Limb (tissue), 2 donors: Measurements from ENCODE around the gene TMSB10.

ENCODE experiments used
- DNase-seq, 2 donors: peaks; one replicate each; pipeline ENCODE4 v3.0.0-alpha.2; 2016; ENCODE audit errors: extremely low spot score in 2 of 2

TMSB10 gene

DNA sequence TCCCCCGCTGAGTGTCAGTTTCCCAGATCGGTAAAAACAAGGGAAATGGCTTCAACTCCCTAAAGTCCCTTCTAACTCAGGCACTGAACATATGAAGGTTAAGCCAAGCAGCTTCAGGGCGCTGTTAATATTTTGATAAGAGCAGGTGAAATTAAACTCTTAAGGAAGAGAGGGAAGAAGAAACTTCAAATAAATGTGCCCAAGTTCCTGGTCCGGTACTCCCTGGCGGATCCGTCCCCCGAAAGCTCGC, 25.1 kb upstream of the TMSB10 start:
- no peak for DNase-seq

DNA sequence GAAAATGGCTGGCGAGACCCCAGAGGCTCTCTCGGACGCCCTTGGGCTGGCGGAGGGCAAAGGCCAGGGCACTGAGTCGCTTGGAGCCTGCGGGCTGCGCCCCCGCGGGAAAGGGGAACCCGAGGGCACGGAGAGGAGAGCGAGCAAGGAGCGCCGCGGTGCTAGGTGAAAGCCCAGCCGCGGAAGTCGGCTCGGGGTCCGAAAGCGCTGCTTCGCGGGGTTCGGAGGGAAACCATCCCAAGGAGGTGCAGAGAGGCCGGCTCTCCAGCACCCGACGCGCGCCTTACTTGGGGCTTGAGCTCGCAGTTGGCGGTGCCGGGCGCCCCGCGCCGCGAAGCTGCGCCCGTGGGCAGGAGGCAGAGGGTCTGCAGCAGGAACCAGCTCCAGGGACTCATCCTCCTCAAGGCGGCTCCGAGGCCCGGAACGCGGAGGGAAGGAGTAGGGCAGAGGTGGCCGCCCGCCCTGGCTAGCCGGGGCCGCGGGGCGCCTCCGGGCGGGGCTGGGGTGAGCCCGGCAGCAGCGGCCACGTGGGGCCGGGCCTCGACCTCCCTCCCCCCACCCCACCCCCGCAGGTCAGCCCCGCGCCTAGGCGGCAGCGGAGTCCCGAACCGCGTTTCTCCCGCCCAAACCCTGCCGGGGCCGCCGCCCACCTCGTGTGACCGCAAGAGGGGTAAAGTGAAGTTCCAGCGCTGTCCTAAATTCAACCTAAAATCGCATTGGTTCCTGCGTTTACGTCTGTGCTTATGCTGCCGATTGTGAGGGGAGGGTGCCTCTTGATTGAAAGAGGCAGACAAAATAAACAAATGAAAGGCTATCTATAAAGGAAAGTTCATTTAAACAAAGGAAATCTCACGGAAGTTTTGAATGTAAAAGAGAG, 24.6 kb upstream of the TMSB10 start, which contains the start of gene TRABD2A:
Gene TRABD2A (minus strand): TSS at position 440 of the 877 bp plus-strand sequence. CDS start 45 bp downstream, at position 395.
- peak in 1 of 2 donors; percentile 52 for DNase-seq

DNA sequence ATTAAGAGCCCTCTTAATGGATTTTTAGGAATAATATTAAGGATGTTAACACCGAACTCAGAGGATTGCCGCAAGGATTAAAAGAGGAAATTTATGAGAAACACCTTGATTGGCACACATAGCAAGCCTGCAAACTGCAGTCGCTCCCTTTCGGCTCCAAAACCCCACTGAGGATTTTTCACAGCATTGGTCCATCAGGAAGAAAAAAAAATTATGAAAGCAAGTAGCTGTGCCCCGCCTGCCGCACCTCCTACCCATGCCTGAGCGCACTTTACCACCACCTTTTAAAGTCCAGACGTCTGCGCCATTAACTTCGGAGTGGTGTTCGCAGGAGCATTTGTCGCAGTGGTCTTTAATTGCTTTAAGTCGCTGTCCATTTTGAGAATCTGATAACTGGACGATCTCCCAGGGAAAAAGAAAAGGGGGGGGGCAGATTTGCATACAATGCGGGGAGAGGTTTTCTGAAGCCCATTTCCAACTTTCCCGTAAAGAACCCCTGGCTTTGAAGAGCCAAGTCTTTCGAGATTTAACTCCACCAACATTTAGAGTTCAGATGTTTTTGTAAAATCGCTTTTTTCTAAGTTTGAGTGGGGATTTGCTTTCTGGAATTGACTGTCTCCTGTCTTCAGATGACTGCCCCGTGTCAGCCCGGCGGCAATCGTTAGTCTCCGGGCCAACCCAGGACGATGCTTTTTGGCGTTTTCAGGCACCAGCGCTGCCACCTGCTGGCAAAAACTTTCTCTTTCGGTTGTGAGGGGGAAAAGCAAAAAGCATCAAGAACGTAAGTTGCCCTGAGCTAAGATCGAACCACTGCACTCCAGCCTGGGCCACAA, 23.7 kb upstream of the TMSB10 start:
- peak; percentile 71 to 83 for DNase-seq

DNA sequence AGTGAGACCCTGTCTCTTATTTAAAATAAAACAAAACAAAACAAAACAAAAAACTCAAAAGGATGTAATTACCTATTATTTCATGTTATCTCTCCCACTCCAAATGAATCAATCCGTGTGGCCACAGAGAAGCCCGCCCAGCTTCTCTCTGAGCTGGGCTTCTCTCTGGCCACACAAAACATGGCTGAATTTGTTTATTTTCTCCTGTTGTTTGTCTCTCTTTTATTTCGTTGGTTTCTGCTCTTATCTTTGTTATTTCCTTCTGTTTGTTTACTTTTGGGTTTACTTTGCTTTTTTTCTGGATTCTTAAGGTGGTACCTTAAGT, 23.1 kb upstream of the TMSB10 start:
- no peak for DNase-seq

DNA sequence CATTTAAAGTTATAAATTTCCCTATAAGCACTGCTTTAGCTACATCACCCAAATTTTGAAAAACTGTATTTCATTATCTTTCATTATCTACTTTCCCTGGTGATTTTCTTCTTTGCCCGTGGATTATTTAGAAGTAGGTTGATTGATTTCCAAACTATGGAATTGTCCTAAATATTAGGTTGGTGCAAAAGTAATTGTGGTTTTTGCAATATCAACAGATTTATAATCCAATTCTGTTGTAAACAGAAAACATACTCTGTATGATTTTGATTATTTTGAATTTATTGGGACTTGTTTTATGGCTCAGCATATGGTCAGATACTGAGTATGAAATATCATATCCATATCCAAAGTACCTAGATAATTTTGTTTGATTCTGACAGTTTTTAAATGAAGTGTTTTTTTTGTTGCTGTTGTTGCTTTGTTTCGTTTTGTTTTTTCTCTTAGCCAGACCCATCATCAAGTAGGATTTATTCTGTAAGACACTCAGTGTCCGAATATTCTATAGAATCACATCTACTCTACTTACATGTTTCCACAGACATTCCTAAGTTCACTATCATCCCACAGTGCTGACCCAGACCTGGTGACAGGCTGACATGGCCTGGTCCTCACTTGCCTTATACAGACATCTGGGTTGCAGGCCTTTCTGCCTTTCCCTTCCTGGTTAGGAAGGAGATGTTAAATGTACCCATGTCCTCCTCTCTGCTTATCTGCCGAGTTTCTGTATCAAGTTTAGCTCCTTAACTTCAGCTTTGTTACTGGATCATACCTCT, 22.5 kb upstream of the TMSB10 start:
- DNase-seq = no peak

DNA sequence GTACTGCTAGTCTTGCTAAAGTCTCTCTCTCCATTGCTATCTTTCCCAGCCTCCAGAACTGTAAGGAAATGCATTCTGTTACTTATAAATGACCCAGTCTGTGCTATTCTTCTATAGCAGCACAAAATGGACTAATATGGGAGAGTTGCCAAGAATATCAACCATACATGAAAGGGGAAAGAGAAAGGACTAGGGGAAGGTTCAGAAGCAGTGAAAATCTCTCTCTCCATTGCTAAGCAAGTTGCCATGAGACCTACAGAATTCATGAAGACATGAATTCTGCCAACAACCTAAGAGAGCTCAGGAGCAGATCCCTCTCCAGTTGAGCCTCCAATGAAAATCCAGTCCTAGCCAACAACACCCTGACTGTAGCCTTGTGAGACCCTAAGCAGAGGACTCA, 21.0 kb upstream of the TMSB10 start:
- no peak for DNase-seq

DNA sequence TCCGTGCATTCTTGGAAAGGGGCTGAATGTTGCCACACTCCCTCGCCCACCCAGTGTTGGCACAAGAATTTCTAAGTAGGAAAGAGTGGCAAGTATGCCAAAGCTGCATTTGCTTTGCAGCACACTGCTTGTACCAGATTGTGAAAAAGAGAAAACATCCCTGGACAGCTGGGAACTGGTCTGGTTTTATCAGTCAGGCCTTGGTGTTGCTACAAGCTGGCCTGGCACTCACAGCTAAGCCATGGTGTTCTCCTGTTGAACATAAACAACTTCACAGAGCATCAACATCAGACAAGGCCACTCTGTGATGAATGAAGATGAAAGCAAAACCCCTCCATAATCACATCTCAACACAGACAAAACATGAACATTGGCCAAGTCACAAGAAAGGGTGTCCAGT, 20.3 kb upstream of the TMSB10 start:
- DNase-seq = no peak

DNA sequence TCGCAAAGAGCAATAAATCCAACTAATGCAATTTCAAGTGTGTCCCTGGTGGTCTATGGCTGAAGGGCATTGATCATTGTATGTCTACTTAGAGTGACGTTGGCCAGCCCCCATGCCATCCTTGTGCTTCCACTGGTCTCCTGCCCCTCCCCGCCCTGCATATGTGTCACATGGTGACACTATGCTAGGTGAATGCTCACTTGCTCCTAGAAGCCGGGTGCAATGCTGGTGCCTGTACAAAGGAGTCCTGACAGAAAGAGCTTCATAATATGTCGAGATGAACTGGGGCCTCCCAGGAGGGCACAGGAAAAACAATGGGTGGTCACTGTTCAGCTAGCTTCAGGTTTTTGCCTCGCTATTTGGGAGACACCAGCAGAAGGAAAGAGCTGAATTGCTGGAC, 18.7 kb upstream of the TMSB10 start:
- peak in 1 of 2 donors; percentile 14 for DNase-seq

DNA sequence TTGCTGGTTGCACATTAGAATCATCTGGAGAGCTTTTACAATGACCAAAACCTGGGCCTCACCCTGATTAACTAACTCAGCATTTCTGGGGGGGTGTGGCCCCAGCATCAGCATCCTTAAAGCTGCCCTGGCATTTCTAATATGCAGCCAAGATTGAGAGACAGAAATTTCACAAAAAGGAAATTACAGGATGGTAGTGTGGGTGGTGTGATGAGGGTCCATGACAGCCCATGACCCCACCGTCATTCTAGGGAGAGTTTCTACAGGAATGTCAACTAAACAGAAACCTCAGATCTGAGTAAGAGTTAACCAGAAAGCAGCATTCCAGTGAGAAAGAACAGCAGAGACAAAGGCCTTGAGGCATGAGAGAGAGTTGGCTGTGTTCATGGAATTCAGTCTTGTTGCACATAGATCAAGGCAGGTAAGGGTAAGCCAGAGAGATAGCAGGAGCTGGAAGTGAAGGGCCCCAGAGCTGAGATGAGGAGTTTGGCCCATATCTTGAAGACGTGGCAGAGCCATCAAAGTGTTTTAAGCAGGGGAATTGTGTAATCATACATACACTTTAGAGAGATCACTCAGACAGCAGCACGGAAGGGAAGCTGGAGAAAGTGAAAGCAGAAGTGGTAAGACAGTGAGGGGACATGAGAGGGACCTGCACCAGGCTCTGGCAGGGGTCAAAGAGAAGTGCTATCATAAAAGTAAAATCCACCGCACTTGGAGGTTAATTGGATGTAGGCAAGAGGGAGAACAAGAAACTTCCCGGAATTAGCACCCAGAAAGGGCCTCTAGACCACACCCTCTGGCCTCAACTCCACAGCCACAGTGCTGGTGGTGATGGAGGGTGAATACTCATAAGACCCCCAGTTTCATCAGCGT, 16.8 kb upstream of the TMSB10 start:
- DNase-seq = peak in 1 of 2 donors; percentile 18

DNA sequence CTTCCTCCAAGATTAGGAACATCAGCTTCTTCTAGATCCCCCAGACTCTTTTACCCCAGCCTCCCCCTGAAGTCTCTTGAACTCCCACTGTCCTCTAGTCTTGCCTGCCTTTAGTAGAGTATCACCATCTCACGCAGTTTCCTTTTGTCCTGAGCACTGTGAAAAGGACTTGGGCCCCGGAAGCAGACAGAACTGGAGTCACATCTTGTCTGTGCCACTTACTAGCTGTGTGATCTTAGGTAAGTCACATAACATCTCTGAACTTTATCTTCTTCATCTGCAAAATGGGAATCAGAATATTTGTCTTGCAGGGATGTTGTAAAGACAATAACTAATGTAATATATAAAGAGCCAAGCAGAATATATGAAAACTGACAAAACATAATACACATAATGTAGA, 16.1 kb upstream of the TMSB10 start:
- no peak for DNase-seq

DNA sequence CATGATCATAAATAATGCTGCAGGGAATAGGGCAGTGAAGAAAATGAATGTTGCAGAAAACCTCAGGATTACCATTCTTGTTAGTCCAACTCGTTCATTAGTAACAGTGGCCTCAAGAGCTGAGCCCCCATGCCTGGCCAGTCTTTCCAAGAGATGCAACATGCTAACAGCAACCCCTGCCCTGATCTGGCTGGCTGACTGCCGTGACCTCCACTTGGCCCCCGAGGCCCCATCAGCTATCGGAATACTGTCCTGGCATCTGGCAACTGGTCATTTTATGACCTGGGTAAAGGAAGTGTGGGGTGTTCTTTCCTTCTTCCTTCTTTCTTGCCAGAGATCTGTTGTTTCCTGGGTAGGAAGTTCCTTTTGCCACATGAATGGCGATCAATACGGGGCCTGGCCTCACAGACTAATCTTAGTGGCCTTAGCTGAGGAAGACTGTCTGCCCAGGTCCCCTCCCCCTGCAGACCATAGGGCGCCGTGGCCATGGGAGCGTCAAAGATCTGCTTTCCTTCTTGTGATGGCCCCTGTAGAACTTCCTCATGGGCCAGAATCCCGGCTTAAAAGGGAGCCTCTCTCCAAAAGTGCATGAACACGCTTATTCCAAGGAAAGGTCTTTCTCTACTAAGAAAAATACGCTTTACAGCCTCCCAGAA, 14.0 kb upstream of the TMSB10 start:
- no peak for DNase-seq

DNA sequence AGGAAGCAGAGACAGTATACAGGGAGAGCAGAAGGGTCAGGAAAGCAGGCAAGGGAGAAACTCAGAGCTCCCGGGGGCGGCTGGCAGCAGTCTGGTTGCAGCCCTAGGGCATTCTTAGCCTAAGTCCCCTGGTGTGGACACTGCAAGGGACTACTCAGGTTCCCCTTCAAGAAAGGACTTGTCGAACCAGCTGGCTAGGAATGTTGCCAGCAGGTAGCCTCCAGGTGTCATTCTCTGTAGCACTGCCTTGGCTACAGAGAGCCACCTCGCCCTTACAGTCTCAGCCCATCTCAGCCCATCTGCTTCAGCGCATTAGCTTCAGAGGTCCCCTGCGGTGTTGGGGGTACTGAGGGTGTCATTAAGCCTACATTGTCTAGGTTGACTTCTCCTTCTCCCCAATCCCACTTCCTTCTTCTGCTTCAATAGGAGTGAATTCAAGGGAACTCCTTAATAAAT, 11.3 kb upstream of the TMSB10 start:
- DNase-seq = no peak

DNA sequence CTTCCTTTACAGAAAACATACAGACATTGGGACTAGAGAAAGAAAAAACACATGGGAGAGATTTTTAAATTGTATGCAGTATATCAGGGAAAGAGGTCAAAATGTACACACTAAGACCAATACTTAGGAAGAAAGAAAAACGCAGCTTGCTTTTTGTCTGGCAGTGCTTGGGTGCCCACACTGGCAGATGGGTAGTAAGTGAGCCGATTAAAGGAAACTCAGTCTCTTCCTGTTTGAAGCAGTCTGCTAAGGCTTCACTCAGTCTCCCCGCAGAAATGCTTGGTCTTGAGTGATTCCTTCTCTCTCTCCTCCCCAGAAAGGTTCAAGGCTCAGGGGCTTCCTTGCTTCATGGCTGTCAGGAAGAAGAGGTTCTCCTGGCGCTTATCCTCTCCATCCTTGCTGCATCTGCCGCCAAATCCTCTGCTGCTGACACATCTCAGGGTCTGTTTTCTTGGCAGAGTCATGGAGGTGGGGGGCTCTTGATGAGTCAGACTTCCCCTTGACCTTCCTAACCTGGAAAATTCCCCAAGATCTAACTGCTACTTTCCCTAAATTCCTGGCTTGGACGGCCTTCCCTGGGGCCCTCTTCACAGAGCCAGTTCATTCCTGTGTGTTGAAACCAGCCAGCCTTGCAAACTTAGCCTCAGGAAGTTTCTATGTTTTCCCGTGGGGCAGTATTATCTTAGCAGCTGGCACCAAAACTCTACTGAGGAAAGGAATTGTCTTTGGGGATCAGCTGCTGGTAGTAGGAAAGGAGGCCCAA, 10.5 kb upstream of the TMSB10 start:
- no peak for DNase-seq

DNA sequence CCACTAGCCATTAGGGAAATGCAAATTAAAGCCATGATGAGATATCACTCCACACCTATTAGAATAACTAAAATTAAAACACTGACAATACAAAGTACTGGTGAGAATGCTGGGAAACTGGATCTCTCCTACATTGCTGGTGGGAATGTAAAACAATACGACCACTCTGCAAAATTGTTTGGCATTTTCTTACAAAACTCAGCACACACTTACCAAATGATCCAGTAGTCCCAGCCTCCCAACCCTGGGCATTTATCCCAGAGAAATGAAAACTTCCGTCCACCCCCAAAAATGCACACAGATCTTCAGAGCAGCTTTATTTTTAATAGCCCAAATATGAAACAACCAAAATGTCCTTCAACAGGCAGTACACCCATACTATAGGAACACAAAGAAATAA, 8.9 kb upstream of the TMSB10 start:
- no peak for DNase-seq

DNA sequence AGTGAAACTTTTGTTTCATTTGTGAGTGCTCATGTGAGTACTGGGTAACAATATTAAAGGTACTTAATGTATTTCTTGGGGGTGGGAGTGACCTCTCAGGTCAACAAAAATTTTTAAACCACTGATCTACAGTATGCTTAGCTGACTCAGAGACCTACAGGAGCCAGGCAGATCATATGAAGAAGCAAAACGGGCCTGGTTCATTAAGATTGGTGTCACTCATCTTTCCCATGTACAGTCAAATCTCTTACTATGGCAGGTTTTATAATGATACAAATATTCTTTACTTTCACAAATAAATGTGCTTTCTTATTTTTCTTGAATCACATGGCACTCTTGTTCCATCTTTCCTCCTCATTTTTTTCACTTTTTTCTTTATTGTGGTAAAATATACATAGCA, 7.7 kb upstream of the TMSB10 start:
- DNase-seq = no peak

DNA sequence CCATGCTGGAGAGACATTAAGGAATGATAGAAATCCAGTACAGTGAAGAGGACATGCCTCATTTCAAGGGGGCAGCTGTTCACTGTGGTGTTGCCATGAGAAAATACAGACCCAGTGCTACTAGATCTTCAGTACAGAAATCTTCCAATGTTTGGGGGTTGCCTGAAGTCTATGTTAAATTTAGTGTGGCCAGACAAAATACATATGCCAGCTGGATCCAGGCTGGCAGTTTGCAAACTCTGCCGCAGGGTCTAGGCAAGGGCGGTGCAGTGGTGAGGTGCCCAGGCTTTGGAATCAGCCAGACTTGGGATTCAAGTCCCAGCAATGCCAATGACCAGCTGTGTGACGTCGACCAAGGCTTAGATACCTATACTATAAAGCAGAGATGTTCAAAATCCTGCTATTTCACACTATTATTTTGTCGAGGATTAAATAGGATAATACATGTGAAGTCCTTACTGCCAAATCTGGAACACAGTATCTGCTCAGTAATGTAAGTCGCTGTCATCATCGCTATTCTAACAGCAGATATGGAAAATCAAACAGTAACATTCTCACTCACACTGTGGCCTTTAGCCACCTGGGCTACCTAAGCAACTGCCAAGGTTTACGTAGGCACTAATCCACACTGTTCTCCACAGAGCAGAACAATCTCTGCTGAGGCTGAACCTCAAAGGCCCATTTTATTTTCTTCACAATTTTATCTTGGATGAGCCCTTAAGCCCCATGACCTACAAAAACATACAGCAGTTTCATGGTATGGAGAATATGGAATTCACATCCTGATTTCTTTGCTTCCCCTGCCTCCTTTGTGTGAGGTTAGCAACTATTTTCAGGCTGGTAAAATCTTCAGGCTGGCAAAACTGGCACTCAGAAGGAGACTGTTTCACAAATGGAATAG, 5.9 kb upstream of the TMSB10 start:
- peak in 1 of 2 donors; percentile 55 for DNase-seq

DNA sequence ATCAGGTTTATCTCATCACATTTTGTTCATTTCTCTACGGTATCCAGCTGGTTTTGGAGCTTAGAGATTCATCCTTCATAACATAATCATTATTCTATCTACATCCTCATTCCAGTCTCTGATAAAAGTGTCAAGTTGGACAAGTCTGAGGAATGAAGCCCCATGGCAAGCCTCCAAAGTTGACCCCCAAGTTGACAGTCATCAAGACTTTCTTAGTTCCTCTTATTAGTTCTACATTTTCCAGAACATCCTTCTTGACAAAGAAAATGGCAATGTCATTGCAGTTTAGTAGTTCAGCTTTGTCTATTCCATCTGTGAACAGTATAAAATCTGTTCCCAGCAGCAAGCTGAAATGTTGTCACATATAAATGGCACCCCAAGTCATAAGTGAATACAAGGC, 4.5 kb upstream of the TMSB10 start:
- DNase-seq = no peak

DNA sequence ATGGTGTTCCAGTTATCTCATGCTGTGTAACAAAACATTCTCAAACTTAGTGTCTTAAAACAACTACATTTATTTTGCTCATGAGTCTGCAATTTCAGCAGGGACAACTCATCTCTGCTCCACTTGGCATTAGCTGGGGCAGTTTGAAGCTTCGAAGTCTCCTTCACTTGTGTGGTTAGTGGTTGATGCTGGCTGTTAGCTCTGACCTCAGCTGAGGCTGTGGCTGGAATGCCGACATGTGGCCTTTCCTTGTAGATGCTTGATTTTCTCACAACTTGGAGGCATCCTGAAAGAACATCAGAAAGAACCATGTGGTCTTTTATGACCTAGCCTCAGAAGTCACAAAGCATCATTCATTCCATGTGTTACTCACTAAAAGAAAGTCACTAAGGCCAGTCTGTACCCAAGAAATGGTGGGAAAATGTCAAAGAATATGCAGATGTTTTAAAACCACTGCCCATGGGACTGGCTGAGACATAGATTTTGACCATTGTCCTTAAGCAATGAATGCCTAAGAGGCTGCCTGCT, 3.8 kb upstream of the TMSB10 start:
- DNase-seq = no peak

DNA sequence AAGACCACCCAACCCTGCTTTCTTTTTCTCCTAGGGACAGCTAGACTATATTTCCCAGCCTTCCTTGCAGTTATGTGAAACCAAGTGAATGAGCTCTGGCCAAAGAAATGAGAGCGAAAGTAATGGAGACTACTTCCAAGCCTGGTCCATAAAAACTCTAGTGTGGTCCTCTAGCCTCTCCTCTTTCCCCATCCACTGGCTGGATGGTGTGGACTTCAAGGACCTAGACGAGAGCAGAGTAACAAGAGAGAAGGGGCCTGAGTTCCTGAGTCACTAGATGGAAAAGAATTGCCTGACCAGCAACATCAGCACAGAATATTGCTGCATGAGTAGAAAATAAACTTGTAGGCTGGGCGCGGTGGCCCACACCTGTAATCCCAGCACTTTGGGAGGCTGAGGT, 2.9 kb upstream of the TMSB10 start:
- DNase-seq = no peak
